HEK293 (cell line): ENCODE results near the gene PDE2A.
A peak's percentile ranks its signal among the peaks of the same experiment; 100 is the strongest.

Source experiments
- CTCF ChIA-PET: fragments of 350-600 bp; formaldehyde crosslinking; extraction: SDS; loops from one replicate; lab custom pipeline; 2021; ENCODE audit warnings: antibody characterized with exemption; lab: Yijun Ruan, JAX
- POLR2A ChIA-PET: fragments of 300-600 bp; formaldehyde crosslinking; extraction: SDS; loops from one replicate; lab custom pipeline; 2020; ENCODE audit warnings: antibody characterized with exemption, inconsistent platforms; lab: Yijun Ruan, JAX
- H3K27ac ChIP-seq: fragments of 200-500 bp; sonication (Bioruptor generic); 2 replicates; pipeline ENCODE4 v1.5.1; 2014; ENCODE audit warnings: low read depth, low read length, control low read depth, inconsistent platforms; ENCODE audit errors: extremely low read depth
- H3K36me3 ChIP-seq, 2 experiments: fragments of 200-500 bp in 1 of 2; sonication (Bioruptor generic) in 1 of 2; 1 replicate in 1 of 2; 2 replicates in 1 of 2; pipeline ENCODE4 v1.5.1; 2014 to 2017; ENCODE audit warnings: inconsistent platforms in 2 of 2, low read length in 2 of 2; ENCODE audit not compliant: control insufficient read depth in 2 of 2, insufficient read depth in 1 of 2
- H3K4me1 ChIP-seq: fragments of 200-500 bp; sonication (Bioruptor generic); 2 replicates; pipeline ENCODE4 v1.5.1; 2014; ENCODE audit warnings: mild to moderate bottlenecking, low read length, inconsistent platforms; ENCODE audit not compliant: control insufficient read depth, insufficient read depth
- H3K4me3 ChIP-seq: 2 replicates; pipeline ENCODE4 v1.5.1; 2011; ENCODE audit warnings: low read depth, mild to moderate bottlenecking, control low read depth, low read length, moderate library complexity
- H3K9me3 ChIP-seq: fragments of 200-500 bp; sonication (Bioruptor generic); 2 replicates; pipeline ENCODE4 v1.5.1; 2014; ENCODE audit warnings: low read depth, low read length, inconsistent platforms; ENCODE audit not compliant: control insufficient read depth, insufficient read depth
- BCL11A ChIP-seq: fragments of 450-650 bp; formaldehyde crosslinking; IDR thresholded peaks from 2 replicates; pipeline ENCODE4 v1.5.1; 2016; ENCODE audit warnings: low read depth, missing biosample characterization, missing genetic modification characterization
- EGR2 ChIP-seq: fragments of 450-650 bp; formaldehyde crosslinking; IDR thresholded peaks from 2 replicates; pipeline ENCODE4 v1.5.1; 2016; ENCODE audit warnings: low read depth, missing biosample characterization, missing genetic modification characterization
- FEZF1 ChIP-seq: fragments of 450-650 bp; formaldehyde crosslinking; IDR thresholded peaks from 2 replicates; pipeline ENCODE4 v1.5.1; 2016; ENCODE audit warnings: missing biosample characterization, missing genetic modification characterization
- GLI4 ChIP-seq: fragments of 450-650 bp; formaldehyde crosslinking; IDR thresholded peaks from 2 replicates; pipeline ENCODE4 v1.5.1; 2016; ENCODE audit warnings: missing biosample characterization, missing genetic modification characterization
- GLIS1 ChIP-seq: fragments of 450-650 bp; formaldehyde crosslinking; IDR thresholded peaks from 2 replicates; pipeline ENCODE4 v1.5.1; 2016; ENCODE audit warnings: missing biosample characterization, missing genetic modification characterization
- MYNN ChIP-seq: fragments of 450-650 bp; formaldehyde crosslinking; IDR thresholded peaks from 2 replicates; pipeline ENCODE4 v1.5.1; 2016; ENCODE audit warnings: missing biosample characterization, missing genetic modification characterization, borderline replicate concordance
- PRDM1 ChIP-seq: fragments of 450-650 bp; formaldehyde crosslinking; IDR thresholded peaks from 2 replicates; pipeline ENCODE4; 2016; ENCODE audit warnings: missing biosample characterization, missing genetic modification characterization
- SP3 ChIP-seq: fragments of 450-650 bp; formaldehyde crosslinking; IDR thresholded peaks from 2 replicates; pipeline ENCODE4 v1.5.1; 2016; ENCODE audit warnings: missing biosample characterization, missing genetic modification characterization
- ZBTB1 ChIP-seq: fragments of 450-650 bp; formaldehyde crosslinking; IDR thresholded peaks from 2 replicates; pipeline ENCODE4 v1.5.1; 2016; ENCODE audit warnings: missing biosample characterization, missing genetic modification characterization
- ZIC2 ChIP-seq: fragments of 450-650 bp; formaldehyde crosslinking; IDR thresholded peaks from 2 replicates; pipeline ENCODE4 v1.5.1; 2016; ENCODE audit warnings: missing biosample characterization, missing genetic modification characterization
- ZNF157 ChIP-seq: fragments of 450-650 bp; formaldehyde crosslinking; IDR thresholded peaks from 2 replicates; pipeline ENCODE4 v1.5.1; 2016; ENCODE audit warnings: missing biosample characterization, missing genetic modification characterization
- ZNF169 ChIP-seq: fragments of 450-650 bp; formaldehyde crosslinking; IDR thresholded peaks from 2 replicates; pipeline ENCODE4 v1.5.1; 2016; ENCODE audit warnings: missing biosample characterization, missing genetic modification characterization
- ZNF2 ChIP-seq: fragments of 450-650 bp; formaldehyde crosslinking; IDR thresholded peaks from 2 replicates; pipeline ENCODE4 v1.5.1; 2016; ENCODE audit warnings: missing biosample characterization, missing genetic modification characterization
- ZNF248 ChIP-seq: fragments of 450-650 bp; formaldehyde crosslinking; IDR thresholded peaks from 2 replicates; pipeline ENCODE4 v1.5.1; 2017; ENCODE audit warnings: missing biosample characterization, missing genetic modification characterization
- ZNF350 ChIP-seq: fragments of 450-650 bp; formaldehyde crosslinking; IDR thresholded peaks from 2 replicates; pipeline ENCODE4 v1.5.0; 2017; ENCODE audit warnings: missing biosample characterization, mild to moderate bottlenecking, missing genetic modification characterization
- ZNF423 ChIP-seq: fragments of 450-650 bp; formaldehyde crosslinking; IDR thresholded peaks from 2 replicates; pipeline ENCODE4 v1.5.1; 2016; ENCODE audit warnings: missing biosample characterization, missing genetic modification characterization
- ZNF48 ChIP-seq: fragments of 450-650 bp; formaldehyde crosslinking; IDR thresholded peaks from 2 replicates; pipeline ENCODE4 v1.5.1; 2016; ENCODE audit warnings: missing biosample characterization, missing genetic modification characterization
- ZNF544 ChIP-seq: fragments of 450-650 bp; formaldehyde crosslinking; IDR thresholded peaks from 2 replicates; pipeline ENCODE4 v1.5.0; 2017; ENCODE audit warnings: missing biosample characterization, missing genetic modification characterization
- ZNF549 ChIP-seq: fragments of 450-650 bp; IDR thresholded peaks from 2 replicates; pipeline ENCODE4 v1.5.1; 2018; ENCODE audit warnings: missing biosample characterization, missing genetic modification characterization, mild to moderate bottlenecking, inconsistent platforms, moderate library complexity
- ZNF585B ChIP-seq: fragments of 450-650 bp; formaldehyde crosslinking; IDR thresholded peaks from 2 replicates; pipeline ENCODE4 v1.5.1; 2016; ENCODE audit warnings: missing biosample characterization, missing genetic modification characterization
- ZNF658 ChIP-seq: fragments of 450-650 bp; formaldehyde crosslinking; IDR thresholded peaks from 2 replicates; pipeline ENCODE4; 2016; ENCODE audit warnings: missing biosample characterization, missing genetic modification characterization
- ZNF664 ChIP-seq: fragments of 450-650 bp; formaldehyde crosslinking; IDR thresholded peaks from 2 replicates; pipeline ENCODE4 v1.5.1; 2016; ENCODE audit warnings: missing biosample characterization, missing genetic modification characterization
- ZNF701 ChIP-seq: fragments of 450-650 bp; formaldehyde crosslinking; IDR thresholded peaks from 2 replicates; pipeline ENCODE4 v1.5.1; 2016; ENCODE audit warnings: missing biosample characterization, missing genetic modification characterization
- ZNF785 ChIP-seq: fragments of 450-650 bp; formaldehyde crosslinking; IDR thresholded peaks from 2 replicates; pipeline ENCODE4 v1.5.1; 2016; ENCODE audit warnings: missing biosample characterization, missing genetic modification characterization
- ZNF792 ChIP-seq: fragments of 450-650 bp; formaldehyde crosslinking; IDR thresholded peaks from 2 replicates; pipeline ENCODE4 v1.5.1; 2016; ENCODE audit warnings: missing biosample characterization, missing genetic modification characterization
- ZSCAN23 ChIP-seq: fragments of 450-650 bp; formaldehyde crosslinking; IDR thresholded peaks from 2 replicates; pipeline ENCODE4 v1.5.1; 2016; ENCODE audit warnings: missing biosample characterization, missing genetic modification characterization
- TF ChIP-seq, protein P1 (sequence below): fragments of 450-650 bp; formaldehyde crosslinking; IDR thresholded peaks from 2 replicates; pipeline ENCODE4 v1.5.1; 2016; ENCODE audit warnings: missing biosample characterization, missing genetic modification characterization
- TF ChIP-seq, protein P2 (sequence below): fragments of 450-650 bp; IDR thresholded peaks from 2 replicates; pipeline ENCODE4 v1.5.1; 2018; ENCODE audit warnings: missing biosample characterization, missing genetic modification characterization

PDE2A gene

DNA sequence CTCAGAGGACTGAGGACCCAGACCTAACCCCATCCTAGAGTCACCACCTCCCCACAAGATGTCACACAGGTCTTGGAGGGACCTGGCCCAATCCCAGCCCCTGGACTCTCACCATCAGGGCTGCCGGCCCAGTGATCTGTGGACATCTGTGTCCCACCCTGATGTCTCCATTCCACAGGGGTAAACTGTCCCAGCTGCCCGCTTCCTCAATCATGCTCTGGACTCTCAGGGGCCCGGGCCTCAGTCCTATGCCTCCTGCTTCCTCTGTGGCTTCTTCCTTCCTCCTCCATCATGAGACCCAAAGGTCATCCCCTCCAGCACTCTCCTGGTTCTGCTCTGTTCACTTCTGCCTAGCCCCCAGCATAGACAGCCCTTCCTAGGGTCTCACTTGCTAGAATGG, 45.8 kb upstream of the PDE2A start:
- Histone ChIP-seq H3K9me3 (no peaks in the 10 kb centered on the region), H3K36me3 (peaks cover 0 to 54% of the 10 kb centered on the region in 2 experiments; a peak in 1 of 3 replicates), H3K4me3 (no peak overlapping the region), H3K27ac (no peak overlapping the region)
- TF ChIP-seq FEZF1 (tag by site-specific recombination), result no peak
- TF ChIP-seq ZNF785 (tag by site-specific recombination), result no peak
- no peak for TF ChIP-seq EGR2 (tag by site-specific recombination)
- TF ChIP-seq PRDM1 (tag by site-specific recombination), result no peak
- no peak for TF ChIP-seq ZNF585B (tag by site-specific recombination)
- no peak for TF ChIP-seq ZNF48
- TF ChIP-seq ZNF544 (tag by site-specific recombination), result no peak
- TF ChIP-seq ZNF664 (tag by site-specific recombination), result no peak
- no peak for TF ChIP-seq ZNF549 (tag by site-specific recombination)
- TF ChIP-seq ZNF169 (tag by site-specific recombination), result no peak
- TF ChIP-seq ZNF792 (tag by site-specific recombination), result no peak
- TF ChIP-seq ZSCAN23 (tag by site-specific recombination), result no peak
- TF ChIP-seq, all 188 proteins: peak for 0
- peaks cover 5% of the 10 kb centered on the region; the same call in 1 of the 2 replicates for H3K4me1 ChIP-seq
- CTCF ChIA-PET, result interaction anchor here (0.6 kb wide), 1 partner anchor 83 kb away, joined by 3 read pairs; no protein-coding TSS in a partner anchor
- POLR2A ChIA-PET, result no interaction called here

DNA sequence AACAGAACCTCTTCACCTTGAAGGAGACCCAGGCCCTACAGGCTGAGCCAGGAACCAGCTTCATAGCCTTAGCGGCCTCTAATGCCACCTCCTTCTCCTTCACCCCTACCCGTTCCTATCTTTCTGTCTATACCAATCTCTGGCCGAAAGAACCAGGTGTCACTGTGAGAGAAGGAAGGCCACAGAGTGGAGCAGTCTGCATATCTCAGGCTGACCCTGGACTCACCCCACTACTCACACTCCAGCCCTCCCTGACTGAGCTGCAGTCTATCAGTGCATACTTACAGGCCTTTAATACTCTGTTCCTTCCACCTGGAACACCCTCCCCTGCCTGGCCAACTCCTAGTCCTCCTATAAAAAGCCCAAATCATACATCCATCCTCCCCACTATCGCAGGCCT, 45.3 kb upstream of the PDE2A start:
- ChIA-PET CTCF (interaction anchor here (0.6 to 0.9 kb wide), 2 partner anchors 82 to 571 kb away, joined by 3 read pairs; no protein-coding TSS in a partner anchor), POLR2A (no interaction called here)
- Histone ChIP-seq H3K36me3 (peaks cover 0 to 53% of the 10 kb centered on the region in 2 experiments; a peak in 1 of 3 replicates), H3K4me1 (peaks cover 5% of the 10 kb centered on the region; the same call in 1 of the 2 replicates), H3K27ac (no peak overlapping the region), H3K9me3 (no peaks in the 10 kb centered on the region), H3K4me3 (no peak overlapping the region)
- no peak for TF ChIP-seq BCL11A (tag by site-specific recombination)

DNA sequence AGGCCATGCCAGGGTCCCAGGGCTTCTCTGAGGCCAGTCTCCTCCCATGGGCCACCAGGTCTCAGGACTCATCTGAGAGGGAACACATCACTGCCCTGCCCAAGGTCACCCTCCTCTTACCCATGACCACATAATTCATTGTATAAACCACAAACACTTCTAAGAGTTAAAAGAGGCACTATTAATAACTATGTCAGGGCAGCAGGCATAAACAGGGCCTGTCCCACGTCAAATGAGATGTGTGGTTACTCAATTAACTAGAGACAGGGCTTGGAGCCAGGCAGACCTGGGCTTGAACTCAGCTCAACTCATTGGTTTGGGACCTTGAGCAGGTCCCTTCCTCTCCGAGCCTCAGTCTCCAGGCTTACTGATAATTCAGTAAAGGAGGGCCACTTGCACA, 44.9 kb upstream of the PDE2A start:
- H3K36me3 ChIP-seq, result peaks cover 0 to 52% of the 10 kb centered on the region in 2 experiments; a peak in 1 of 3 replicates
- peaks cover 5% of the 10 kb centered on the region; the same call in 1 of the 2 replicates for H3K4me1 ChIP-seq
- no peak overlapping the region for H3K4me3 ChIP-seq
- POLR2A ChIA-PET, result no interaction called here
- no peaks in the 10 kb centered on the region for H3K9me3 ChIP-seq
- no peak overlapping the region for H3K27ac ChIP-seq
- TF ChIP-seq ZNF350 (tag by site-specific recombination) (no peak), ZBTB1 (tag by site-specific recombination) (no peak), ZNF157 (tag by site-specific recombination) (no peak), ZNF2 (tag by site-specific recombination) (no peak), MYNN (tag by site-specific recombination) (no peak), GLI4 (tag by site-specific recombination) (no peak)
- TF ChIP-seq, protein P1, sequence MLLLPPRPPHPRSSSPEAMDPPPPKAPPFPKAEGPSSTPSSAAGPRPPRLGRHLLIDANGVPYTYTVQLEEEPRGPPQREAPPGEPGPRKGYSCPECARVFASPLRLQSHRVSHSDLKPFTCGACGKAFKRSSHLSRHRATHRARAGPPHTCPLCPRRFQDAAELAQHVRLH (tag by site-specific recombination), result no peak
- TF ChIP-seq, all 188 proteins: peak for 0
- CTCF ChIA-PET, result interaction anchor here (0.9 kb wide), 1 partner anchor 571 kb away, joined by 3 read pairs; no protein-coding TSS in a partner anchor

DNA sequence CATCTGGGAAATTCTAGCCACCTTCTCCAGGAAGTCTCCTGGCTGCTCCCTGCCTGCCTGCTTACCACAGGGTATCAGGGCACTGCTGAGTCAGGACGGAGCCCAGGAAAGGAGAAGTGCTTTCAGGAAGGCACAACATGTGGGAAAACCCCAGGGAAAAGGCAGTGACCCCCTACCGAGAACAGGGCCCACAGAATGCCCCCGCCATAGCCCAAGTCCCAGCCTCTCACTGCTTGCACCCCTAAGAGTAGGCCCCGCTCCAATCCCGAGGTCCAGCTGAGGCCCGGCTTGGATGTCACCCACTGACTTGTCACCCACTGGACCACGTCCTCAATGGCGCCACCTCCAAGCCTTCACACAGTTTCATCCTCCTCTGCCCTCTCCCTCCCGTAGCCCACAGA, 43.9 kb upstream of the PDE2A start:
- H3K27ac ChIP-seq, result no peak overlapping the region
- TF ChIP-seq ZNF701 (tag by site-specific recombination) (no peak), ZNF423 (tag by site-specific recombination) (no peak), ZNF658 (tag by site-specific recombination) (no peak), ZIC2 (tag by site-specific recombination) (0 out of 2 replicates have a peak, but pooled peaks have one; percentile 17), ZNF248 (tag by site-specific recombination) (no peak), SP3 (tag by site-specific recombination) (no peak), GLIS1 (tag by site-specific recombination) (0 out of 2 replicates have a peak, but pooled peaks have one; percentile 10)
- TF ChIP-seq, protein P2, sequence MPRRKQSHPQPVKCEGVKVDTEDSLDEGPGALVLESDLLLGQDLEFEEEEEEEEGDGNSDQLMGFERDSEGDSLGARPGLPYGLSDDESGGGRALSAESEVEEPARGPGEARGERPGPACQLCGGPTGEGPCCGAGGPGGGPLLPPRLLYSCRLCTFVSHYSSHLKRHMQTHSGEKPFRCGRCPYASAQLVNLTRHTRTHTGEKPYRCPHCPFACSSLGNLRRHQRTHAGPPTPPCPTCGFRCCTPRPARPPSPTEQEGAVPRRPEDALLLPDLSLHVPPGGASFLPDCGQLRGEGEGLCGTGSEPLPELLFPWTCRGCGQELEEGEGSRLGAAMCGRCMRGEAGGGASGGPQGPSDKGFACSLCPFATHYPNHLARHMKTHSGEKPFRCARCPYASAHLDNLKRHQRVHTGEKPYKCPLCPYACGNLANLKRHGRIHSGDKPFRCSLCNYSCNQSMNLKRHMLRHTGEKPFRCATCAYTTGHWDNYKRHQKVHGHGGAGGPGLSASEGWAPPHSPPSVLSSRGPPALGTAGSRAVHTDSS, result no peak
- CTCF ChIA-PET, result no interaction called here
- H3K4me1 ChIP-seq, result peaks cover 5% of the 10 kb centered on the region; the same call in 1 of the 2 replicates
- POLR2A ChIA-PET, result no interaction called here
- H3K4me3 ChIP-seq, result no peak overlapping the region
- H3K9me3 ChIP-seq, result no peaks in the 10 kb centered on the region
- peaks cover 0 to 48% of the 10 kb centered on the region in 2 experiments; a peak in 1 of 3 replicates for H3K36me3 ChIP-seq
